Stimulated activated CD8-positive, alpha-beta memory T cell treated with anti-CD3 and anti-CD28 coated beads, Interleukin-4, amount 100 ng/mL, for 24 hours (primary cell): ENCODE results near the gene ZBTB39.
"Not testable (repeated sequence)": the region's sequence is repeated elsewhere in the genome, so short reads cannot be mapped to it uniquely, and the experiment has no call there.

ENCODE experiments used
- DNase-seq: peaks from one replicate; pipeline ENCODE4 v3.0.0-alpha.2; 2020; ENCODE audit warnings: low read depth

Gene ZBTB39, protein sequence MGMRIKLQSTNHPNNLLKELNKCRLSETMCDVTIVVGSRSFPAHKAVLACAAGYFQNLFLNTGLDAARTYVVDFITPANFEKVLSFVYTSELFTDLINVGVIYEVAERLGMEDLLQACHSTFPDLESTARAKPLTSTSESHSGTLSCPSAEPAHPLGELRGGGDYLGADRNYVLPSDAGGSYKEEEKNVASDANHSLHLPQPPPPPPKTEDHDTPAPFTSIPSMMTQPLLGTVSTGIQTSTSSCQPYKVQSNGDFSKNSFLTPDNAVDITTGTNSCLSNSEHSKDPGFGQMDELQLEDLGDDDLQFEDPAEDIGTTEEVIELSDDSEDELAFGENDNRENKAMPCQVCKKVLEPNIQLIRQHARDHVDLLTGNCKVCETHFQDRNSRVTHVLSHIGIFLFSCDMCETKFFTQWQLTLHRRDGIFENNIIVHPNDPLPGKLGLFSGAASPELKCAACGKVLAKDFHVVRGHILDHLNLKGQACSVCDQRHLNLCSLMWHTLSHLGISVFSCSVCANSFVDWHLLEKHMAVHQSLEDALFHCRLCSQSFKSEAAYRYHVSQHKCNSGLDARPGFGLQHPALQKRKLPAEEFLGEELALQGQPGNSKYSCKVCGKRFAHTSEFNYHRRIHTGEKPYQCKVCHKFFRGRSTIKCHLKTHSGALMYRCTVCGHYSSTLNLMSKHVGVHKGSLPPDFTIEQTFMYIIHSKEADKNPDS

GRCh38 chr12:57005980-57006808, at the start of gene ZBTB39:
ZBTB39 (minus strand) TSS chr12:57006546; CDS start chr12:57004917, 1,629 bp downstream.
- DNase-seq, result peak; percentile 50

DNA sequence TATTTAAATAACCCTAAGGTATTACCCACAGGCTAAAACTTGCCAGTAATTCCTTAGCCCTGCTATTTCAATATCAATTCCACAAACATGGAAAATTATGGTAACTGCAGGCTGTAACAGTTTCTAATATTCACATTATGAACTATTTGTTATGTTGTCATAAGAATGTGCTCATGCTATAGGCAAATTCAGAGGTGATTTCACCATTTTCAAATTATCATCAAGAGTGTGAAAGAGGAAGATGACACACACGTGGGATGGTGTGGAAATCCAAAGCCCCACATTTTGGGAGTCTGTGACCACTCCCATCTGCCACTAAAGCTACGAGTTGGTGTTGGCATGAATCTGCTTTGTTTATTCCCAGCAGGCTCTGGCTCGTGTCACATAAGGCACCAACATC, 49.5 kb upstream of the ZBTB39 start:
- no peak for DNase-seq

DNA sequence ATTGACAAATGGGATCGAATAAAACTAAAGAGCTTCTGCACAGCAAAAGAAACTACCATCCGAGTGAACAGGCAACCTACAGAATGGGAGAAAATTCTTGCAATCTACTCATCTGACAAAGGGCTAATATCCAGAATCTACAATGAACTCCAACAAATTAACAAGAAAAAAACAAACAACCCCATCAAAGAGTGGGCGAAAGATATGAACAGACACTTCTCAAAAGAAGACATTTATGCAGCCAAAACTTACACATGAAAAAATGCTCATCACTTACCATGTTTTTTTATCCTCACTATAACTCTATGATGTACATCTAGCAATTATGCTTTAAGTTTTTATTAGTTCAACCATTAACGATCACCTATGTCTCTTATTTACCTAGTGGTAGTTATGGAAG, 47.6 kb upstream of the ZBTB39 start:
- DNase-seq, result not testable (repeated sequence)

- DNase-seq, result not testable (repeated sequence)
Measured at GRCh38 chr12:57053146-57053545, 46.8 kb upstream of the ZBTB39 start.

- no peak for DNase-seq
Measured at GRCh38 chr12:57051011-57051410, 44.7 kb upstream of the ZBTB39 start.

DNA sequence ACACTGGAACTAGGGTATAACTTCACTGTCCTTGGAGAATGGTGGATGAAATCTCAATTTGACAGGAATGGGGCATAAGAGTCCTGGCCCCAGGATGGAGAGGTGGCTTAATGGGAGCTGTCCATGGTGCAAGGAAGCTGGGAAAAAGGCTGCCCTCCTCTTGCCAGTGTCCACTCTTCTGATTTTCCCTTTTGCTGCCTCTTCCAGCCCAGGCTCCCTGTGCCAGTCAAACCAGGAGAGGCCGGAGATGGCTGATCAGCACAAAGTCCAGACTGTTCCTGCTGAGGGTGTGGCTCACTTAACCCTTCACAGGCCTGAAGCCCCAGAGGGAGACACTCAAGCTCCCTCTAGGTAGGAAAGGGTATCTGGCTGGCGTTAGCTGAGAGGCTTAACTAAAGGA, 43.5 kb upstream of the ZBTB39 start, which contains the start of gene MYO1A:
TSS of gene MYO1A (minus strand) at position 240 of the 400 bp plus-strand sequence. CDS start 1,806 bp downstream, outside the sequence.
- no peak for DNase-seq

DNA sequence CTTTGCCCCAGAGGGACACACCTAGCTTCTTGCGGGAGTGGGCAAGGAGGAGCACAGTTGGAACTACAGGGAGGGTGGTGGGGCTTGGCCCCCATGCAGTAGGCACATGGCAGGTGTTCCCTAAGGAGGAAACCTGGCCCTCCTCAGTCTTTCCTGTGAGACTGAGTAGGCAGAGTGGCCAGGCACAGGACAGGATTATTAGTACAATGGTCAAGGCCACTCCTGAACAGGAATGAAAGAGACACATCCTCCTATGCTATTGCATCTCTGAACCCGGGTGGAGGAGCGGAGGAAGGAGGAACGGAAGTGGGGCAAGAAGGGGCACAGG, 42.7 kb upstream of the ZBTB39 start:
- DNase-seq, result no peak

GRCh38 chr12:57048423-57049118, 42.2 kb upstream of the ZBTB39 start:
- DNase-seq, result no peak

DNA sequence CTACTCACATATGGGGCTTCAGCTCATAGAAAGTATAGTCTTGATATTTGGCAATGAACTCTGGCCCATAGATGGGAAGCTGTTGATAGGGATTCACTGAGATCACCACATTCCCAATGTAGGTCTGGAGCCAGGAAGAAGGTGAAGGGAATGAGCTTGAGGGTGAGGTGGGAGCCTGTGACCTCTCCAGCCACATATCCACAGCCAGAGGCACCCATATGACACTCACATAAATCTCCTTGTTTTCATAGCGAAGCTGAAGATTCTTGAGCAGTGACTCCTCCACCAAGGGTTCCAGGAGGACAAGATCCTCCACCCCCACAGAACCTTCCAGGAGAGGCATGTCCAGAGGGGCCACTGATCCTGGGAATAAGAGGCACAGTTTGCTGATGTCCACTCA, 41.6 kb upstream of the ZBTB39 start:
- no peak for DNase-seq

- no peak for DNase-seq
Measured at GRCh38 chr12:57046947-57047890, 40.9 kb upstream of the ZBTB39 start.

GRCh38 chr12:57046086-57046791, 39.9 kb upstream of the ZBTB39 start:
- no peak for DNase-seq

- no peak for DNase-seq
Measured at GRCh38 chr12:57044889-57045288, 38.5 kb upstream of the ZBTB39 start.

DNA sequence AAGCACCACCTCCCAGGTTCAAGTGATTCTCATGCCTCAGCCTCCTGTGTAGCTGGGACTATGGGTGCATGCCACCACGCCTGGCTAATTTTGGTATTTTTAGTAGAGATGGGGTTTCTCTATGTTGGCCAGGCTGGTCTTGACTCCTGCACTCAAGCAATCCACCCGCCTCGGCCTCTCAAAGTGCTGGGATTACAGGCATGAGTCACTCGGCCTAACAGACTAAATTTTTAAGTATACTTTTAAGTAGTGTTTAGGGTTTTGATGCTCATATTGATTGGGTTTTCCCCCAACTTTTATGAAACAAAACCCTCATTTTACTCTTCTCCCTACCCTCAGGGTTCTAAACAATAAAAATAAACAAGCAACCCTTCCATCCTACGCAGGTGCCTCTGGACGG, 38.1 kb upstream of the ZBTB39 start:
- DNase-seq, result no peak

DNA sequence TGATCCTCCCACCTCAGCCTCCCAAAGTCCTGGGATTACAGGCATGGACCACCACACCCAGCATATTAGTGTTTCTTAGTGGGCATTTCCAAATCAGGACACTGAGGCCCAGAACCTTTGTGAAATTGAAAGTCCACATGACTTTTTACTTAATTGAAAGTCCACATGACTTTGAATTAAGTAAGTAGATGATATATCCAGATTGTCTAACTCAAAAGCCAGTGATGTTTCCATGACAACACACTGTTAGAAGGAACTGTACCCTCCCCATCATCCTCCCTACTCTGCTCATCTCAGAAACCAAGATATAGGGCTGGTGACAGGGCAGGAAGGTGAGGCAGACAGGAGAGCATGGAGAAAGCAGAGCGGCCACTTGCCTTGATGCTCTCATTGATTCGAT, 36.3 kb upstream of the ZBTB39 start:
- no peak for DNase-seq

GRCh38 chr12:57040750-57041149, 34.4 kb upstream of the ZBTB39 start:
- DNase-seq, result no peak

GRCh38 chr12:57040211-57040610, 33.9 kb upstream of the ZBTB39 start:
- DNase-seq, result no peak

- DNase-seq, result no peak
Measured at GRCh38 chr12:57039016-57039798, 32.9 kb upstream of the ZBTB39 start.

GRCh38 chr12:57037264-57037663, 30.9 kb upstream of the ZBTB39 start:
- no peak for DNase-seq

GRCh38 chr12:57033431-57033830, 27.1 kb upstream of the ZBTB39 start:
- no peak for DNase-seq
